ENCODE measurements around the gene ADIPOQ. TPM values are rescaled to one million over a fixed set of nuclear protein-coding genes. Genes with fewer than 3 reads are reported as not detected.

Gene ADIPOQ
- total and polyA plus RNA-seq, 2 of the 4 experiments (the other 2 are of a cell fraction): not detected

- Histone ChIP-seq H2BK120ac (ENCODE audit: low read depth, low read length) (no peak overlapping the region), H3K4me2 (ENCODE audit: low read depth, low read length) (no peak overlapping the region), H3K4me1 (ENCODE audit: control insufficient read depth, insufficient read depth, low read length) (no peaks in the 10 kb centered on the region), H3K4ac (ENCODE audit: low read depth, low read length) (no peak overlapping the region), H2BK15ac (ENCODE audit: low read depth, low read length) (no peak overlapping the region), H3K4me3 (ENCODE audit: insufficient read depth, low read depth, low read length) (no peak overlapping the region), H3K36me3 (ENCODE audit: control insufficient read depth, insufficient read depth, low read length) (no peaks in the 10 kb centered on the region), H3K23ac (ENCODE audit: low read depth, low read length) (no peak overlapping the region), H3K9me3 (ENCODE audit: control insufficient read depth, insufficient read depth, low read length) (no peaks in the 10 kb centered on the region), H2AK9ac (replicated peaks; ENCODE audit: low read depth, low read length, poor library complexity) (no peak overlapping the region), H3K18ac (ENCODE audit: low read depth, low read length) (no peak overlapping the region), H2AK5ac (ENCODE audit: low read depth, low read length) (no peak overlapping the region), H3K56ac (ENCODE audit: extremely low read depth, insufficient read depth, low read length) (no peak overlapping the region), H3K9me1 (ENCODE audit: insufficient read depth, low read length) (no peaks in the 10 kb centered on the region), H2BK5ac (ENCODE audit: low read depth, low read length, poor library complexity, severe bottlenecking) (no peak overlapping the region), H3K27ac (ENCODE audit: insufficient read depth, low read length) (no peak overlapping the region), H3K14ac (replicated peaks; ENCODE audit: low read depth, low read length) (no peak overlapping the region), H4K5ac (ENCODE audit: low read depth, low read length) (no peak overlapping the region), H3K9ac (ENCODE audit: low read depth, low read length) (no peak overlapping the region), H2BK20ac (ENCODE audit: low read depth, low read length) (no peak overlapping the region), H3K79me1 (ENCODE audit: low read depth in 1 of 2, low read length in 2 of 2) (no peaks in the 10 kb centered on the region), H4K91ac (ENCODE audit: insufficient read depth, low read depth, low read length) (no peak overlapping the region), H2AFZ (replicated peaks; ENCODE audit: low read length, poor library complexity) (no peak overlapping the region), H3K27me3 (ENCODE audit: control insufficient read depth, insufficient read depth, low read length) (peaks cover 33% of the 10 kb centered on the region), H4K8ac (ENCODE audit: low read depth in 2 of 2, low read length in 2 of 2) (no peak overlapping the region), H4K20me1 (ENCODE audit: insufficient read depth, low read length) (no peaks in the 10 kb centered on the region)
- ATAC-seq (ENCODE audit: low read depth): no peak
- POLR2A ChIA-PET (ENCODE audit: unreplicated experiment): no interaction called here
- in situ Hi-C loops (cut with MboI; ENCODE audit: low sequenced_read_pairs): loop anchor here (10.0 kb wide), 1 partner anchor 320 kb away; no protein-coding TSS in a partner anchor
- TF ChIP-seq, protein P1, sequence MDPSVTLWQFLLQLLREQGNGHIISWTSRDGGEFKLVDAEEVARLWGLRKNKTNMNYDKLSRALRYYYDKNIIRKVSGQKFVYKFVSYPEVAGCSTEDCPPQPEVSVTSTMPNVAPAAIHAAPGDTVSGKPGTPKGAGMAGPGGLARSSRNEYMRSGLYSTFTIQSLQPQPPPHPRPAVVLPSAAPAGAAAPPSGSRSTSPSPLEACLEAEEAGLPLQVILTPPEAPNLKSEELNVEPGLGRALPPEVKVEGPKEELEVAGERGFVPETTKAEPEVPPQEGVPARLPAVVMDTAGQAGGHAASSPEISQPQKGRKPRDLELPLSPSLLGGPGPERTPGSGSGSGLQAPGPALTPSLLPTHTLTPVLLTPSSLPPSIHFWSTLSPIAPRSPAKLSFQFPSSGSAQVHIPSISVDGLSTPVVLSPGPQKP (IDR thresholded peaks at IDR 0.05; ENCODE audit: borderline replicate concordance, low read depth, low read length): no peak
- no peak for TF ChIP-seq CHD1 (IDR thresholded peaks at IDR 0.05; ENCODE audit: low read depth, low read length)
- TF ChIP-seq, protein P2, sequence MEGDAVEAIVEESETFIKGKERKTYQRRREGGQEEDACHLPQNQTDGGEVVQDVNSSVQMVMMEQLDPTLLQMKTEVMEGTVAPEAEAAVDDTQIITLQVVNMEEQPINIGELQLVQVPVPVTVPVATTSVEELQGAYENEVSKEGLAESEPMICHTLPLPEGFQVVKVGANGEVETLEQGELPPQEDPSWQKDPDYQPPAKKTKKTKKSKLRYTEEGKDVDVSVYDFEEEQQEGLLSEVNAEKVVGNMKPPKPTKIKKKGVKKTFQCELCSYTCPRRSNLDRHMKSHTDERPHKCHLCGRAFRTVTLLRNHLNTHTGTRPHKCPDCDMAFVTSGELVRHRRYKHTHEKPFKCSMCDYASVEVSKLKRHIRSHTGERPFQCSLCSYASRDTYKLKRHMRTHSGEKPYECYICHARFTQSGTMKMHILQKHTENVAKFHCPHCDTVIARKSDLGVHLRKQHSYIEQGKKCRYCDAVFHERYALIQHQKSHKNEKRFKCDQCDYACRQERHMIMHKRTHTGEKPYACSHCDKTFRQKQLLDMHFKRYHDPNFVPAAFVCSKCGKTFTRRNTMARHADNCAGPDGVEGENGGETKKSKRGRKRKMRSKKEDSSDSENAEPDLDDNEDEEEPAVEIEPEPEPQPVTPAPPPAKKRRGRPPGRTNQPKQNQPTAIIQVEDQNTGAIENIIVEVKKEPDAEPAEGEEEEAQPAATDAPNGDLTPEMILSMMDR (conservative IDR thresholded peaks at IDR 0.05; ENCODE audit: low read depth, low read length): no peak
- TF ChIP-seq RAD21 (IDR thresholded peaks at IDR 0.05; ENCODE audit: low read length): no peak
- no peak for TF ChIP-seq RFX5 (IDR thresholded peaks at IDR 0.05; ENCODE audit: low read depth, low read length)
- no peak for TF ChIP-seq BHLHE40 (IDR thresholded peaks at IDR 0.05; ENCODE audit: low read depth, low read length)
- TF ChIP-seq POLR2A (IDR thresholded peaks at IDR 0.05; ENCODE audit: low read depth, low read length): no peak
- TF ChIP-seq MAZ (IDR thresholded peaks at IDR 0.05; ENCODE audit: borderline replicate concordance, low read depth, low read length): no peak
- no peak for TF ChIP-seq FOS (IDR thresholded peaks at IDR 0.05; ENCODE audit: low read depth, low read length)
- TF ChIP-seq SMC3 (IDR thresholded peaks at IDR 0.05; ENCODE audit: low read depth, low read length): no peak
- WGBS, 2 experiments (ENCODE audit: extremely low coverage in 2 of 2, insufficient read length in 1 of 2): 75% methylated on average over 2 of the region's 11 CpGs; no CpG with 5 or more reads in 1 of the 2 experiments
- BruUV-seq (replicated peaks): no TSS peak
- intact Hi-C loops (cut with micrococcal nuclease): loop anchor here (5.0 to 10.0 kb wide), 4 partner anchors 267 to 860 kb away; partner anchors contain the start of genes RTP2 and SST
- DNase-seq: no peak
- dilution Hi-C loops (cut with HindIII; ENCODE audit: low sequenced_read_pairs, unreplicated experiment): no loop called here
- CTCF ChIA-PET: interaction anchor here (1.6 kb wide), 1 partner anchor 23 kb away, joined by 3 read pairs; no protein-coding TSS in a partner anchor
These were observed 2.4 kb downstream of the ADIPOQ start for GRCh38 chr3:186844908-186845307.
